DMS153 treated with DMSO at 0.1 percent for 48 hours (cell line): ENCODE measurements around the gene EOMES.

ENCODE experiments used
- DNase-seq: peaks from one replicate; lab custom pipeline; 2025; ENCODE audit not compliant: unreplicated experiment; lab: John Stamatoyannopoulos, UW

EOMES gene

DNA sequence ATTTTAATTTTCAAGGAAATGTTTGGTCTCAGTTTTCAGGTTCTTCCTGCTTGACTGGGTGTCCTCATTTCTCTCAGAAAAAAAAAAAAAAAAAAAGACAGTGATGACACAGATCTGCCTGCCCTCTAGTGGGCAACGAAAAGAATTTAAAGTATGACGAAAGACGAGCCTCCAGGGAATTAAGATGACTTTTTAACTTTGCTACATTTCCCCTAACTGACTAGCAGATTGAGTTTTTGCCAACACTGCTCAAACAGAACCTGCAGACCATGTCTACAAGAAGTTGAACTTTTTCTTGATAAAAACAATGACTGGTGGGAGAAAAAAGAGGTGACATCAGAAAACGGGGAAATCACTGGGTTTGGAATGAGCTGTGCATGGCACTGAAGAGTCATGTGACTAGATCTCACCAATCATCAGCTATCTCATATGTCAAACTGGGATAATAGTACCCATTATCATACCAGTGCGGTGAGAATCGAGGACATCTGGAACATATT, 40.8 kb downstream of the EOMES start:
- peak; percentile 2 for DNase-seq

- DNase-seq: no peak
Observed at GRCh38 chr3:27680517-27681246, 41.4 kb downstream of the EOMES start.

- DNase-seq: no peak
Observed at GRCh38 chr3:27679691-27680090, 42.4 kb downstream of the EOMES start.

DNA sequence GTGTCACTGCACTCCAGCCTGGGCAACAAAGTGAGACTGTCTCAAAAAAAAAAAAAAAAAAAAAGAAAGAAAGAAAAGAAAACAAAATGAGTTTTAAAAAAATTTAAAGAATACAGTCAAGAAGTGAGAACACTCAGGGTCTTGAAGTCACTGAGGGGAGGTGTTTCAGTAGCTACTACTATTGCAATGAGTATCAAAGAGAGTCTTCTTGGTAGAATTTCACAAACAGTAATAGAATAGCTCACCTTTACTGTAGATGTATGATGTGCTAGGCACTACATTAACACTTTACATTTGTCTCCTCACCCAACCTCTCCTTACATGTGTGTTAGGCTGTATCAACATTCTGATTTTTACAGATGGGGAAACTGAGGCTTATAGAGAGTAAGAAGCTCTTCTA, 43.9 kb downstream of the EOMES start:
- DNase-seq: no peak

DNA sequence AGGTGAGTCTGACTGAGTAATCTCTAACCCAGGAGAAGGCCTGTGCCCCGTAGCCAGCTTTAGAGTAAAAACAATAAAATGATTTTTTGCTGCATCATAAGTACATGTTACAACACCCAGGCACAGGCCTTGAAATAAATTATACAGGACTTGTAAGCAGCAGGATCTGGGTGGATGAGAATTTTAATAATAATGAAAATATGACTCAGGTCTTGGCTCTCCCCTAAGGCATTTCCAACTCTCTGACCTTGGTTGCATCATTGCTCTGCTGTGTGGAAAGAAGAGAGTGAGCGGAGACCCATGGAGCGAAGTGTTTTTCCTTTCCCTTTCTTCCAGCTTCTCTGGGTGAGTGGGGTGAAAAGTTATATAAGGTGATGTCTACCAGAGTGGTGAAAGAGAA, 44.6 kb downstream of the EOMES start:
- no peak for DNase-seq

- DNase-seq: peak; percentile 1
Observed at GRCh38 chr3:27675287-27675686, 46.8 kb downstream of the EOMES start.

GRCh38 chr3:27673701-27674100, 48.4 kb downstream of the EOMES start:
- no peak for DNase-seq

- DNase-seq: no peak
Observed at GRCh38 chr3:27671101-27671500, 51.0 kb downstream of the EOMES start.

- DNase-seq: no peak
Observed at GRCh38 chr3:27670619-27671018, 51.5 kb downstream of the EOMES start.

DNA sequence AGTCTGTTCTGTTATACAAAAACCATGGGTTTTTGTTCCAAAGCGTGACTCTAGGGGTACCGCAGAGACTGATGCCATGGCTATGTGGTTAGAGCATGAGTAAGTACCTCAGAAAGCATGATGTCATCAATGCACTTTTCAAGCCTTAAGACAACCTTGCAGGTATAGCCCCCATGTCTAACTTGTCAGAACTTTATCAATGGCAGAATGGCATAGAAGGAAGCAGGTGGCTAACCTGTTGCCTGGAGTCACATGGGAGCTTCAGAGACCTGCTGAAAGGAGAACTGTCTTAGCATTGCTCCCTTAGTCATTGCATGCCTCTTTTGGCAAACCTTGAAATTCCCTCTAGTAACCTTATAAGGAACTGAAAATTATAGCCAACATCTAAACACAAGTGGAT, 52.5 kb downstream of the EOMES start:
- no peak for DNase-seq

- no peak for DNase-seq
Observed at GRCh38 chr3:27667751-27668150, 54.4 kb downstream of the EOMES start.

- DNase-seq: no peak
Observed at GRCh38 chr3:27666708-27667107, 55.4 kb downstream of the EOMES start.

DNA sequence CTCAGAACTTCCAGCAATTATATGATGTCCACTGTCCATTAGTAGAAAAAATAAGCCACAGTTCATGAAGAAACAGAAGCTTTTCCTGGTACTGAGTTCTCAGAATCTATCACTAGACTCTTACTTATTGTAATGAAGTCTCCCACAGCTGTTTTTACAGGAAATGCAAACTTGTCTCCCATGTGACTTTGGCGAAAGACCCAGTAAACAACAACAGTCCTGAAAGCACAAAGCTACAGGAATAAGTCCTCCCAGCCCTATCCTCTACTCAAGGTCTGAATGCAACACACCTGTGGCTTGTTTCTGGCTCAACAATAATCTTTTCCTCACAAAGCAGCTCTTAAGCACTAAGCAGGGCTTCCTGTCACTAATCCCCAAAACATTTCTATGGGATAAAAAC, 55.9 kb downstream of the EOMES start:
- DNase-seq: no peak
